Nephron (organoid): ENCODE measurements around the gene CASK.

ENCODE experiments used
- H3K27ac Mint-ChIP-seq, 3 experiments: 2 replicates each; pipeline ENCODE4 v1.8.0; 2020; ENCODE audit warnings: mixed read lengths in 3 of 3, mild to moderate bottlenecking in 2 of 3, moderate library complexity in 1 of 3
- H3K27me3 Mint-ChIP-seq: 2 replicates; pipeline ENCODE4 v1.8.0; 2021; ENCODE audit warnings: low read depth, mild to moderate bottlenecking, moderate library complexity, mixed read lengths
- H3K36me3 Mint-ChIP-seq: 2 replicates; pipeline ENCODE4 v1.8.0; 2020; ENCODE audit warnings: low read depth, mixed read lengths
- H3K4me1 Mint-ChIP-seq: 2 replicates; pipeline ENCODE4 v1.8.0; 2020; ENCODE audit warnings: mixed read lengths
- H3K4me3 Mint-ChIP-seq, 3 experiments: 2 replicates each; pipeline ENCODE4 v1.8.0; 2020; ENCODE audit warnings: mild to moderate bottlenecking in 3 of 3, mixed read lengths in 3 of 3, moderate library complexity in 2 of 3
- H3K9me3 Mint-ChIP-seq: 2 replicates; pipeline ENCODE4 v1.8.0; 2020; ENCODE audit warnings: mixed read lengths
- CTCF ChIP-seq, 3 experiments: fragments of 200-600 bp; sonication (generic); IDR thresholded peaks; one replicate each; pipeline ENCODE4 v1.5.0; 2021; ENCODE audit warnings: antibody characterized with exemption in 3 of 3; ENCODE audit not compliant: unreplicated experiment in 3 of 3

The CASK gene

GRCh38 chrX:41543025-41543424 is 380.3 kb downstream of the CASK start:
- peaks cover 4% of the 10 kb centered on the region for H3K4me1 Mint-ChIP-seq
- no peak overlapping the region for H3K27ac Mint-ChIP-seq
- TF ChIP-seq CTCF (IDR thresholded peaks at IDR 0.05; ENCODE audit: unreplicated experiment in 3 of 3): no peak
- H3K9me3 Mint-ChIP-seq: peaks cover 6% of the 10 kb centered on the region
- peaks cover 31% of the 10 kb centered on the region for H3K36me3 Mint-ChIP-seq
- no peaks in the 10 kb centered on the region for H3K27me3 Mint-ChIP-seq
- no peak overlapping the region for H3K4me3 Mint-ChIP-seq

GRCh38 chrX:41542536-41542935 is 380.8 kb downstream of the CASK start:
- Mint-ChIP-seq H3K36me3 (peaks cover 31% of the 10 kb centered on the region), H3K4me3 (no peak overlapping the region), H3K27ac (peak overlapping the region in 1 of 3 experiments; percentile 4), H3K9me3 (peaks cover 6% of the 10 kb centered on the region), H3K27me3 (no peaks in the 10 kb centered on the region), H3K4me1 (peaks cover 4% of the 10 kb centered on the region)
- TF ChIP-seq CTCF (IDR thresholded peaks at IDR 0.05; ENCODE audit: unreplicated experiment in 3 of 3): no peak

- Mint-ChIP-seq H3K36me3 (peaks cover 29% of the 10 kb centered on the region), H3K9me3 (peaks cover 4% of the 10 kb centered on the region), H3K27ac (peak overlapping the region in 2 of 3 experiments; percentile 4 to 37), H3K4me1 (peaks cover 4% of the 10 kb centered on the region), H3K4me3 (no peak overlapping the region), H3K27me3 (no peaks in the 10 kb centered on the region)
- TF ChIP-seq CTCF (IDR thresholded peaks at IDR 0.05; ENCODE audit: unreplicated experiment in 3 of 3): no peak
These were observed 381.2 kb downstream of the CASK start for GRCh38 chrX:41542135-41542534.

- Mint-ChIP-seq H3K4me1 (peaks cover 4% of the 10 kb centered on the region), H3K9me3 (peaks cover 4% of the 10 kb centered on the region), H3K27me3 (no peaks in the 10 kb centered on the region), H3K4me3 (no peak overlapping the region), H3K27ac (no peak overlapping the region), H3K36me3 (peaks cover 27% of the 10 kb centered on the region)
- TF ChIP-seq CTCF (IDR thresholded peaks at IDR 0.05; ENCODE audit: unreplicated experiment in 3 of 3): no peak
These were observed 382.0 kb downstream of the CASK start for GRCh38 chrX:41541386-41541785.

GRCh38 chrX:41538707-41539106 is 384.6 kb downstream of the CASK start:
- no peak for TF ChIP-seq CTCF (IDR thresholded peaks at IDR 0.05; ENCODE audit: unreplicated experiment in 3 of 3)
- Mint-ChIP-seq H3K27ac (peak overlapping the region in 1 of 3 experiments; percentile 11), H3K27me3 (no peaks in the 10 kb centered on the region), H3K4me1 (peaks cover 4% of the 10 kb centered on the region), H3K9me3 (no peaks in the 10 kb centered on the region), H3K4me3 (no peak overlapping the region), H3K36me3 (peaks cover 18% of the 10 kb centered on the region)

- no peak overlapping the region for H3K4me3 Mint-ChIP-seq
- no peak for TF ChIP-seq CTCF (IDR thresholded peaks at IDR 0.05; ENCODE audit: unreplicated experiment in 3 of 3)
- H3K36me3 Mint-ChIP-seq: peaks cover 25% of the 10 kb centered on the region
- H3K27me3 Mint-ChIP-seq: no peaks in the 10 kb centered on the region
- H3K4me1 Mint-ChIP-seq: peaks cover 3% of the 10 kb centered on the region
- no peak overlapping the region for H3K27ac Mint-ChIP-seq
- H3K9me3 Mint-ChIP-seq: no peaks in the 10 kb centered on the region
These were observed 393.3 kb downstream of the CASK start for GRCh38 chrX:41530085-41530484.
